HEK293 (cell line): ENCODE results near the gene MSRB1.

Experiments used
- CTCF ChIA-PET: fragments of 350-600 bp; formaldehyde crosslinking; extraction: SDS; loops from one replicate; lab custom pipeline; 2021; ENCODE audit warnings: antibody characterized with exemption; lab: Yijun Ruan, JAX
- POLR2A ChIA-PET: fragments of 300-600 bp; formaldehyde crosslinking; extraction: SDS; loops from one replicate; lab custom pipeline; 2020; ENCODE audit warnings: antibody characterized with exemption, inconsistent platforms; lab: Yijun Ruan, JAX
- H3K27ac ChIP-seq: fragments of 200-500 bp; sonication (Bioruptor generic); 2 replicates; pipeline ENCODE4 v1.5.1; 2014; ENCODE audit warnings: low read depth, low read length, control low read depth, inconsistent platforms; ENCODE audit errors: extremely low read depth
- H3K36me3 ChIP-seq, 2 experiments: fragments of 200-500 bp in 1 of 2; sonication (Bioruptor generic) in 1 of 2; 1 replicate in 1 of 2; 2 replicates in 1 of 2; pipeline ENCODE4 v1.5.1; 2014 to 2017; ENCODE audit warnings: inconsistent platforms in 2 of 2, low read length in 2 of 2; ENCODE audit not compliant: control insufficient read depth in 2 of 2, insufficient read depth in 1 of 2
- H3K4me1 ChIP-seq: fragments of 200-500 bp; sonication (Bioruptor generic); 2 replicates; pipeline ENCODE4 v1.5.1; 2014; ENCODE audit warnings: mild to moderate bottlenecking, low read length, inconsistent platforms; ENCODE audit not compliant: control insufficient read depth, insufficient read depth
- H3K4me3 ChIP-seq: 2 replicates; pipeline ENCODE4 v1.5.1; 2011; ENCODE audit warnings: low read depth, mild to moderate bottlenecking, control low read depth, low read length, moderate library complexity
- H3K9me3 ChIP-seq: fragments of 200-500 bp; sonication (Bioruptor generic); 2 replicates; pipeline ENCODE4 v1.5.1; 2014; ENCODE audit warnings: low read depth, low read length, inconsistent platforms; ENCODE audit not compliant: control insufficient read depth, insufficient read depth
- KLF1 ChIP-seq: fragments of 450-650 bp; formaldehyde crosslinking; IDR thresholded peaks from 2 replicates; pipeline ENCODE4 v1.5.1; 2016; ENCODE audit warnings: missing biosample characterization, missing genetic modification characterization
- KLF16 ChIP-seq: fragments of 450-650 bp; formaldehyde crosslinking; IDR thresholded peaks from 2 replicates; pipeline ENCODE4 v1.5.1; 2017; ENCODE audit warnings: missing biosample characterization, missing genetic modification characterization
- KLF8 ChIP-seq: fragments of 450-650 bp; formaldehyde crosslinking; IDR thresholded peaks from 2 replicates; pipeline ENCODE4 v1.5.1; 2016; ENCODE audit warnings: missing biosample characterization, missing genetic modification characterization
- KLF9 ChIP-seq: fragments of 450-650 bp; formaldehyde crosslinking; IDR thresholded peaks from 2 replicates; pipeline ENCODE4 v1.5.1; 2016; ENCODE audit warnings: missing biosample characterization, missing genetic modification characterization, low read depth
- OSR2 ChIP-seq: fragments of 450-650 bp; formaldehyde crosslinking; IDR thresholded peaks from 2 replicates; pipeline ENCODE4 v1.5.1; 2016; ENCODE audit warnings: missing biosample characterization, missing genetic modification characterization
- ZBTB1 ChIP-seq: fragments of 450-650 bp; formaldehyde crosslinking; IDR thresholded peaks from 2 replicates; pipeline ENCODE4 v1.5.1; 2016; ENCODE audit warnings: missing biosample characterization, missing genetic modification characterization
- ZNF138 ChIP-seq: fragments of 450-650 bp; formaldehyde crosslinking; IDR thresholded peaks from 2 replicates; pipeline ENCODE4 v1.5.1; 2016; ENCODE audit warnings: missing biosample characterization, missing genetic modification characterization, borderline replicate concordance
- ZNF26 ChIP-seq: fragments of 450-650 bp; formaldehyde crosslinking; IDR thresholded peaks from 2 replicates; pipeline ENCODE4 v1.5.1; 2016; ENCODE audit warnings: missing biosample characterization, missing genetic modification characterization
- ZNF341 ChIP-seq: fragments of 450-650 bp; formaldehyde crosslinking; IDR thresholded peaks from 2 replicates; pipeline ENCODE4; 2016; ENCODE audit warnings: low read depth, missing biosample characterization, missing genetic modification characterization
- ZNF366 ChIP-seq: fragments of 450-650 bp; formaldehyde crosslinking; conservative IDR thresholded peaks from 2 replicates; pipeline ENCODE4 v1.5.1; 2016; ENCODE audit warnings: missing biosample characterization, missing genetic modification characterization
- ZNF404 ChIP-seq: fragments of 450-650 bp; formaldehyde crosslinking; IDR thresholded peaks from 2 replicates; pipeline ENCODE4 v1.5.1; 2017; ENCODE audit warnings: missing biosample characterization, missing genetic modification characterization
- ZNF776 ChIP-seq: fragments of 450-650 bp; formaldehyde crosslinking; IDR thresholded peaks from 2 replicates; pipeline ENCODE4 v1.5.0; 2017; ENCODE audit warnings: missing biosample characterization, missing genetic modification characterization, borderline replicate concordance
- ZNF791 ChIP-seq: fragments of 450-650 bp; formaldehyde crosslinking; IDR thresholded peaks from 2 replicates; pipeline ENCODE4 v1.5.1; 2016; ENCODE audit warnings: missing biosample characterization, missing genetic modification characterization
- TF ChIP-seq, protein P1 (sequence below): fragments of 450-650 bp; formaldehyde crosslinking; IDR thresholded peaks from 2 replicates; pipeline ENCODE4 v1.5.1; 2016; ENCODE audit warnings: missing biosample characterization, missing genetic modification characterization
- TF ChIP-seq, protein P2 (sequence below): fragments of 450-650 bp; formaldehyde crosslinking; IDR thresholded peaks from 2 replicates; pipeline ENCODE4; 2016; ENCODE audit warnings: missing biosample characterization, missing genetic modification characterization

MSRB1 gene

GRCh38 chr16:1979271-1980029 is 36.5 kb upstream of the MSRB1 start:
- H3K4me3 ChIP-seq: peak overlapping the region; percentile 7; the same call in 1 of the 2 replicates
- no peak overlapping the region for H3K27ac ChIP-seq
- H3K9me3 ChIP-seq: no peaks in the 10 kb centered on the region
- peaks cover 4% of the 10 kb centered on the region; the same call in 1 of the 2 replicates for H3K4me1 ChIP-seq
- TF ChIP-seq KLF8 (tag by site-specific recombination) (peak; percentile 32; the same call in 1 of the 2 replicates), ZBTB1 (tag by site-specific recombination) (no peak), ZNF776 (tag by site-specific recombination) (no peak), ZNF26 (tag by site-specific recombination) (no peak), ZNF138 (no peak), KLF16 (tag by site-specific recombination) (no peak), ZNF791 (tag by site-specific recombination) (no peak), ZNF366 (tag by site-specific recombination) (no peak), KLF1 (tag by site-specific recombination) (peak; percentile 16; the same call in 1 of the 2 replicates)
- TF ChIP-seq, protein P1, sequence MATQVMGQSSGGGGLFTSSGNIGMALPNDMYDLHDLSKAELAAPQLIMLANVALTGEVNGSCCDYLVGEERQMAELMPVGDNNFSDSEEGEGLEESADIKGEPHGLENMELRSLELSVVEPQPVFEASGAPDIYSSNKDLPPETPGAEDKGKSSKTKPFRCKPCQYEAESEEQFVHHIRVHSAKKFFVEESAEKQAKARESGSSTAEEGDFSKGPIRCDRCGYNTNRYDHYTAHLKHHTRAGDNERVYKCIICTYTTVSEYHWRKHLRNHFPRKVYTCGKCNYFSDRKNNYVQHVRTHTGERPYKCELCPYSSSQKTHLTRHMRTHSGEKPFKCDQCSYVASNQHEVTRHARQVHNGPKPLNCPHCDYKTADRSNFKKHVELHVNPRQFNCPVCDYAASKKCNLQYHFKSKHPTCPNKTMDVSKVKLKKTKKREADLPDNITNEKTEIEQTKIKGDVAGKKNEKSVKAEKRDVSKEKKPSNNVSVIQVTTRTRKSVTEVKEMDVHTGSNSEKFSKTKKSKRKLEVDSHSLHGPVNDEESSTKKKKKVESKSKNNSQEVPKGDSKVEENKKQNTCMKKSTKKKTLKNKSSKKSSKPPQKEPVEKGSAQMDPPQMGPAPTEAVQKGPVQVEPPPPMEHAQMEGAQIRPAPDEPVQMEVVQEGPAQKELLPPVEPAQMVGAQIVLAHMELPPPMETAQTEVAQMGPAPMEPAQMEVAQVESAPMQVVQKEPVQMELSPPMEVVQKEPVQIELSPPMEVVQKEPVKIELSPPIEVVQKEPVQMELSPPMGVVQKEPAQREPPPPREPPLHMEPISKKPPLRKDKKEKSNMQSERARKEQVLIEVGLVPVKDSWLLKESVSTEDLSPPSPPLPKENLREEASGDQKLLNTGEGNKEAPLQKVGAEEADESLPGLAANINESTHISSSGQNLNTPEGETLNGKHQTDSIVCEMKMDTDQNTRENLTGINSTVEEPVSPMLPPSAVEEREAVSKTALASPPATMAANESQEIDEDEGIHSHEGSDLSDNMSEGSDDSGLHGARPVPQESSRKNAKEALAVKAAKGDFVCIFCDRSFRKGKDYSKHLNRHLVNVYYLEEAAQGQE: no peak
- TF ChIP-seq, protein P2, sequence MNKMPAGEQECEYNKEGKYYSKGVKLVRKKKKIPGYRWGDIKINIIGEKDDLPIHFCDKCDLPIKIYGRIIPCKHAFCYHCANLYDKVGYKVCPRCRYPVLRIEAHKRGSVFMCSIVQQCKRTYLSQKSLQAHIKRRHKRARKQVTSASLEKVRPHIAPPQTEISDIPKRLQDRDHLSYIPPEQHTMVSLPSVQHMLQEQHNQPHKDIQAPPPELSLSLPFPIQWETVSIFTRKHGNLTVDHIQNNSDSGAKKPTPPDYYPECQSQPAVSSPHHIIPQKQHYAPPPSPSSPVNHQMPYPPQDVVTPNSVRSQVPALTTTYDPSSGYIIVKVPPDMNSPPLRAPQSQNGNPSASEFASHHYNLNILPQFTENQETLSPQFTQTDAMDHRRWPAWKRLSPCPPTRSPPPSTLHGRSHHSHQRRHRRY: no peak
- ChIA-PET CTCF (interaction anchor here (0.6 to 0.7 kb wide), 2 partner anchors 8 to 115 kb away, joined by 3 to 6 read pairs; no protein-coding TSS in a partner anchor), POLR2A (interaction anchor here (0.6 to 10.1 kb wide), 5 partner anchors 14 to 197 kb away, joined by 3 to 76 read pairs (median 4); partner anchors contain the start of genes MSRB1, NUBP2, RPS2 and SPSB3)
- peaks cover 0 to 54% of the 10 kb centered on the region in 2 experiments; a peak in 1 of 3 replicates for H3K36me3 ChIP-seq

DNA sequence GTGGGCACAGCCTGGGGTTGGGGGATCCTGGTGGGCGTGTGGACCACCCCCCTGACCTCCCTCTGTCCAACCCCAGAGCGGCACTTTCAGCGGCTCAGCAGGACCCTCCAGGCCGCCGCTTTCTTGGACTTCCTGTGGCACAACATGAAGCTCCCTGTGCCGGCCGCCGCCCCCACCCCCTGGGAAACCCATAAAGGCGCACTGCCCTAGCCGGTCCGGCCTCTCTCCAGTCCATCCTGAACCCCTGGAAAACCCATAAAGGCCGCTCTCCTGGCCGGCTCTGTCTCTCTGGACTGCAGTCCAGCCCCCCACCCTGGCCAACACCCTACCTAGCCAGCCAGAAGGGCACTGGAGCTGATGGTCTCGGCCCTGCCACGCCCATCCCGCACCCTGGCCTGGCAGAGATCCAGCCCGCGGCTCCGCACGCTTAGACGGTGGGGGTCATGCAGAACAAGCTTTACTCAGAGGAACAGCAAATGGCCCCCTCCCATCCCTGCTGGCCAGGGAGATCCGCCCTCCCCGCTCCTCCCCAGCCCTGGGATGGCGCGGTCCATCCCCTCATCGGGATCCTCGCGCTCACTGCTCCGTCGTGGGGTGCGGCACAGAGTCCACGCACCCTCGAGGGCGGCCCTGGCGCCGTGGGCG is 35.6 kb upstream of the MSRB1 start:
- ChIA-PET CTCF (interaction anchor here (0.6 to 0.7 kb wide), 2 partner anchors 8 to 114 kb away, joined by 3 to 6 read pairs; no protein-coding TSS in a partner anchor), POLR2A (interaction anchor here (0.6 to 10.1 kb wide), 4 partner anchors 13 to 196 kb away, joined by 3 to 76 read pairs (median 6); partner anchors contain the start of genes NUBP2, RPS2 and SPSB3)
- Histone ChIP-seq H3K4me1 (peaks cover 4% of the 10 kb centered on the region; the same call in 1 of the 2 replicates), H3K27ac (no peak overlapping the region), H3K36me3 (peaks cover 0 to 59% of the 10 kb centered on the region in 2 experiments; a peak in 1 of 3 replicates), H3K9me3 (no peaks in the 10 kb centered on the region), H3K4me3 (no peak overlapping the region)
- TF ChIP-seq ZNF404: no peak
- peak; percentile 50 for TF ChIP-seq KLF9
- TF ChIP-seq KLF8 (tag by site-specific recombination): peak; percentile 38
- TF ChIP-seq OSR2 (tag by site-specific recombination): no peak
- 0 out of 2 replicates have a peak, but pooled peaks have one; percentile 16 for TF ChIP-seq ZNF341 (tag by site-specific recombination)
